Measurements from ENCODE around the gene SLC5A12. TPM values are rescaled to one million over a fixed set of nuclear protein-coding genes. Genes with fewer than 3 reads are reported as not detected.

The SLC5A12 gene, protein sequence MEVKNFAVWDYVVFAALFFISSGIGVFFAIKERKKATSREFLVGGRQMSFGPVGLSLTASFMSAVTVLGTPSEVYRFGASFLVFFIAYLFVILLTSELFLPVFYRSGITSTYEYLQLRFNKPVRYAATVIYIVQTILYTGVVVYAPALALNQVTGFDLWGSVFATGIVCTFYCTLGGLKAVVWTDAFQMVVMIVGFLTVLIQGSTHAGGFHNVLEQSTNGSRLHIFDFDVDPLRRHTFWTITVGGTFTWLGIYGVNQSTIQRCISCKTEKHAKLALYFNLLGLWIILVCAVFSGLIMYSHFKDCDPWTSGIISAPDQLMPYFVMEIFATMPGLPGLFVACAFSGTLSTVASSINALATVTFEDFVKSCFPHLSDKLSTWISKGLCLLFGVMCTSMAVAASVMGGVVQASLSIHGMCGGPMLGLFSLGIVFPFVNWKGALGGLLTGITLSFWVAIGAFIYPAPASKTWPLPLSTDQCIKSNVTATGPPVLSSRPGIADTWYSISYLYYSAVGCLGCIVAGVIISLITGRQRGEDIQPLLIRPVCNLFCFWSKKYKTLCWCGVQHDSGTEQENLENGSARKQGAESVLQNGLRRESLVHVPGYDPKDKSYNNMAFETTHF
- total RNA-seq (2014; rRNA removed) (not detected in 2 replicates), Bru-seq, nascent RNA (not detected), BruChase-seq, experiment 1, labeled RNA remaining after a 6-hour chase (not detected), BruChase-seq, experiment 2, labeled RNA remaining after a 2-hour chase (not detected)
- long read RNA-seq: 0 reads

DNA sequence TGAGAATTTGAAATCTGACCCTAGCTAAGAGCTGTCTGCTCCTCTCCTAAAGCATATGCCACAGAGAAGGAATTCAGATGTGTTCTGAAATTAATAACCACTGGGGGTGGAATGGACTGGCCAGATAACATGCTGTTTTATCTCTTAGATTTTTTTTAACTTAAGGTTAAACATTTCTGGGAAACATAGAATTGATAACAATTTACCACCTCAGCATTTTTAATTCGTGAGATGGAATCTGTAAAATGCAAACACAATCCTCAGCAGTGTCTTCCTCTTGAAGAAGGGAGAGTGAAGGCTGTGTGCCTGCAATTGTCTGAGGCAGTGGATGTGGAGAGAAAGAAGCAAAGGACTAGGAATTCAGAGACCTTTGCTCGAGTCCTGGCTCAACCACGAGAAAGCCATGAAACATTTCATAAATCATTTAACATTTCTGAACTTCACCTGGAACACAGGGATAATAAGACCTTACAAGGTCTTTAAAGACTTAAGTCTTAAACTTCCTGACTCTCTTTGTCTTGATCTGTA lies at the start of gene SLC5A12:
SLC5A12 (minus strand) TSS at position 113 of the 528 bp plus-strand sequence. CDS start 346 bp downstream, outside the sequence.
- Histone ChIP-seq H3K4me2 (ENCODE audit: low read length) (no peak within 1 kb of the TSS), H3K79me2 (ENCODE audit: low read length) (no peaks in the 10 kb centered on the region), H3K36me3 (ENCODE audit: low read depth, low read length) (no peaks in the 10 kb centered on the region), H3K9me2 (replicated peaks; ENCODE audit: low read length) (no peaks in the 10 kb centered on the region), H3K4me3 (ENCODE audit: low read length) (no peak within 1 kb of the TSS), H3K9me3 (ENCODE audit: low read length) (no peaks in the 10 kb centered on the region), H3K9ac (ENCODE audit: low read length) (no peak within 1 kb of the TSS), H3K27me3 (ENCODE audit: low read length) (0 out of 2 replicates have a peak, but pooled peaks cover 9% of the 10 kb centered on the region), H3K4me1 (ENCODE audit: insufficient read depth, low read length) (no peaks in the 10 kb centered on the region), H4K20me1 (ENCODE audit: low read length) (no peaks in the 10 kb centered on the region), H3K27ac (ENCODE audit: low read length) (no peak within 1 kb of the TSS), H2AFZ (ENCODE audit: low read length) (no peak within 1 kb of the TSS), H3F3A (ENCODE audit: low read length, unreplicated experiment) (no peaks in the 10 kb centered on the region)
- DNase-seq: no peak
- TF ChIP-seq, protein P1, sequence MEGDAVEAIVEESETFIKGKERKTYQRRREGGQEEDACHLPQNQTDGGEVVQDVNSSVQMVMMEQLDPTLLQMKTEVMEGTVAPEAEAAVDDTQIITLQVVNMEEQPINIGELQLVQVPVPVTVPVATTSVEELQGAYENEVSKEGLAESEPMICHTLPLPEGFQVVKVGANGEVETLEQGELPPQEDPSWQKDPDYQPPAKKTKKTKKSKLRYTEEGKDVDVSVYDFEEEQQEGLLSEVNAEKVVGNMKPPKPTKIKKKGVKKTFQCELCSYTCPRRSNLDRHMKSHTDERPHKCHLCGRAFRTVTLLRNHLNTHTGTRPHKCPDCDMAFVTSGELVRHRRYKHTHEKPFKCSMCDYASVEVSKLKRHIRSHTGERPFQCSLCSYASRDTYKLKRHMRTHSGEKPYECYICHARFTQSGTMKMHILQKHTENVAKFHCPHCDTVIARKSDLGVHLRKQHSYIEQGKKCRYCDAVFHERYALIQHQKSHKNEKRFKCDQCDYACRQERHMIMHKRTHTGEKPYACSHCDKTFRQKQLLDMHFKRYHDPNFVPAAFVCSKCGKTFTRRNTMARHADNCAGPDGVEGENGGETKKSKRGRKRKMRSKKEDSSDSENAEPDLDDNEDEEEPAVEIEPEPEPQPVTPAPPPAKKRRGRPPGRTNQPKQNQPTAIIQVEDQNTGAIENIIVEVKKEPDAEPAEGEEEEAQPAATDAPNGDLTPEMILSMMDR (conservative IDR thresholded peaks at IDR 0.05; ENCODE audit: low read depth, low read length): no peak
- TF ChIP-seq EZH2phosphoT487 (IDR thresholded peaks at IDR 0.05; ENCODE audit: borderline replicate concordance, low read length): no peak
- TF ChIP-seq EZH2 (IDR thresholded peaks at IDR 0.05; ENCODE audit: low read length, unreplicated experiment): no peak
- no TSS peak for BruUV-seq (replicated peaks)
- CTCF ChIA-PET: no interaction called here
- intact Hi-C loops (cut with micrococcal nuclease): no loop called here
- POLR2A ChIA-PET (ENCODE audit: unreplicated experiment): no interaction called here
- ATAC-seq: no peak

DNA sequence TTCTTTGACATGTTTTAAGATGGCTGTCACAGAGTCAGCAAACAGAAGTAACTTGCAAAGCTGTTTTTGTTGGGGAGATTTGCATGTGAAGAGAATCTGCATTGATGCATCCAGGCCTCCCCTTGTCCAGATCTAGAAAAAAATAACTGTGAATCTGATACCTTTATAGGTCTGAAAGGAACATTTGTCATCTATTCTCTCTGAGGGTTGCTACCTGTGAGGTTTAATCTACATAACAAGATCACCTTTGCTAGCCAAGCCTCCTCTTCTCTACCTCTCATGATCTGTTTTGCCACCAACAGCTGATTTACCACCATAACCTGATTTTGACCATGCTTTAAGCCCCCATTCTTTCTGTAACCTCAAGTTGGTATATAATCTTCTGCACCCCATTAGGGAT lies 47.2 kb upstream of the SLC5A12 start:
- ChIA-PET CTCF (no interaction called here), POLR2A (ENCODE audit: unreplicated experiment) (no interaction called here)
- Histone ChIP-seq H3K36me3 (ENCODE audit: low read depth, low read length) (no peaks in the 10 kb centered on the region), H3K4me3 (ENCODE audit: low read length) (no peak overlapping the region), H3K79me2 (ENCODE audit: low read length) (no peaks in the 10 kb centered on the region), H3F3A (ENCODE audit: low read length, unreplicated experiment) (no peaks in the 10 kb centered on the region), H3K4me1 (ENCODE audit: insufficient read depth, low read length) (no peaks in the 10 kb centered on the region), H3K27me3 (ENCODE audit: low read length) (no peaks in the 10 kb centered on the region), H3K27ac (ENCODE audit: low read length) (no peak overlapping the region), H3K9me3 (ENCODE audit: low read length) (no peaks in the 10 kb centered on the region), H2AFZ (ENCODE audit: low read length) (no peak overlapping the region), H3K9me2 (replicated peaks; ENCODE audit: low read length) (no peaks in the 10 kb centered on the region), H3K9ac (ENCODE audit: low read length) (no peak overlapping the region), H4K20me1 (ENCODE audit: low read length) (no peaks in the 10 kb centered on the region), H3K4me2 (ENCODE audit: low read length) (no peak overlapping the region)
- DNase-seq: no peak
- BruUV-seq (replicated peaks): no TSS peak
- ATAC-seq: no peak
- TF ChIP-seq EZH2 (IDR thresholded peaks at IDR 0.05; ENCODE audit: low read length, unreplicated experiment): no peak
- no peak for TF ChIP-seq EZH2phosphoT487 (IDR thresholded peaks at IDR 0.05; ENCODE audit: borderline replicate concordance, low read length)
- TF ChIP-seq, protein P1 (conservative IDR thresholded peaks at IDR 0.05; ENCODE audit: low read depth, low read length): no peak
- intact Hi-C loops (cut with micrococcal nuclease): no loop called here
